Sigmoid colon (tissue), 4 donors: ENCODE measurements around the gene GPX1.
"Not testable (repeated sequence)": the region's sequence is repeated elsewhere in the genome, so short reads cannot be mapped to it uniquely, and the experiment has no call there.

Experiments used
- CTCF ChIP-seq, 4 experiments: fragments of 450-650 bp in 3 of 4; fragments of 200-600 bp in 1 of 4; IDR thresholded peaks; one replicate each; pipeline ENCODE4 v1.5.1; 2016 to 2019; ENCODE audit warnings: antibody characterized with exemption in 4 of 4, mild to moderate bottlenecking in 3 of 4, moderate library complexity in 2 of 4
- POLR2A ChIP-seq, 2 donors: fragments of 450-650 bp; IDR thresholded peaks; one replicate each; pipeline ENCODE4 v1.6.1; 2016; ENCODE audit warnings: antibody characterized with exemption in 2 of 2, mild to moderate bottlenecking in 2 of 2, moderate library complexity in 2 of 2
- POLR2AphosphoS5 ChIP-seq, 4 donors: sonication (generic); formaldehyde crosslinking; IDR thresholded peaks; one replicate each; pipeline ENCODE4 v1.6.1; 2017; ENCODE audit warnings: antibody characterized with exemption in 4 of 4

- not testable (repeated sequence) for TF ChIP-seq CTCF, POLR2AphosphoS5, POLR2A (IDR thresholded peaks at IDR 0.05)
Observed at GRCh38 chr3:49328350-49328749, 29.8 kb downstream of the GPX1 start.
